Ovary (tissue), 9 donors: Measurements from ENCODE around the gene NOXA1. TPM values are rescaled to one million over a fixed set of nuclear protein-coding genes. Genes with fewer than 3 reads are reported as not detected.

Experiments used
- DNase-seq, 5 donors: peaks; one replicate each; pipeline ENCODE4 v3.0.0-alpha.2; 2019 to 2020
- H3K27ac ChIP-seq, 2 donors: fragments of 200-600 bp; one replicate each; pipeline versions ENCODE4 v1.5.1 to v1.8.0; 2019 to 2022
- H3K27me3 ChIP-seq: fragments of 200-600 bp; one replicate; pipeline ENCODE4 v1.8.0; 2022
- H3K36me3 ChIP-seq: fragments of 200-600 bp; sonication (generic); one replicate; pipeline ENCODE4 v1.5.1; 2019
- H3K4me1 ChIP-seq: one replicate; pipeline ENCODE4 v1.8.1; 2013; ENCODE audit warnings: mild to moderate bottlenecking, moderate library complexity; ENCODE audit not compliant: insufficient read depth
- H3K4me3 ChIP-seq: fragments of 200-600 bp; sonication (generic); one replicate; pipeline ENCODE4 v1.5.1; 2017
- H3K9me3 ChIP-seq, 2 donors: fragments of 200-600 bp in 1 of 2; sonication (generic) in 1 of 2; one replicate each; pipeline versions ENCODE4 v1.5.1 to v1.8.1; 2013 to 2019; ENCODE audit warnings: mild to moderate bottlenecking in 1 of 2, moderate library complexity in 1 of 2
- EP300 ChIP-seq: sonication (generic); formaldehyde crosslinking; IDR thresholded peaks from one replicate; pipeline ENCODE4 v1.6.1; 2017; ENCODE audit warnings: antibody characterized with exemption
- POLR2A ChIP-seq: fragments of 450-650 bp; IDR thresholded peaks from one replicate; pipeline ENCODE4 v1.6.1; 2017; ENCODE audit warnings: antibody characterized with exemption, mild to moderate bottlenecking, moderate library complexity
- WGBS, 3 donors: extraction: QIAGEN DNeasy Blood & Tissue Kit in 1 of 3; methylation state at CpG; one replicate each; pipeline versions ENCODE4 v1.1.5 to v1.1.7; 2013 to 2017; 5-methylcytosine and 5-hydroxymethylcytosine counted together
- intact Hi-C, 4 donors: fragments of 100-400 bp; cut with DNase I; formaldehyde crosslinking; loops; one replicate each; pipeline versions ENCODE4 v1.11.0 to v1.15.1; 2022 to 2023
- polyA plus RNA-seq, 2 donors: library from polyadenylated mRNA; stranded (reverse); fragments of 200-250 nt in 1 of 2; fragments of 350-450 nt in 1 of 2; fragmentation: Illumina TruSeq in 1 of 2; extraction: RNeasy Lipid Tissue Mini Kit (QIAGEN cat#74804) in 1 of 2; gene quantifications; one replicate each; pipeline ENCODE4 v1.2.3, GENCODE V29; 2013 to 2014
- total RNA-seq, 7 donors: library from RNA; depleted of rRNA in 2 of 7; stranded (reverse); fragments of >200 nt in 2 of 7; fragmentation: NEBNext Ultra II Directional in 3 of 7; extraction: Animal tissue kit (Norgen Biotek cat#: 25700) in 3 of 7; gene quantifications; one replicate each; pipeline versions ENCODE4 v1.1.0 to v1.2.4, GENCODE V29; 2016 to 2023
- TF ChIP-seq, protein P1 (sequence below), 3 donors: fragments of 450-650 bp in 2 of 3; fragments of 200-600 bp in 1 of 3; IDR thresholded peaks; one replicate each; pipeline versions ENCODE4 v1.5.1 to v1.8.0; 2016 to 2022; ENCODE audit warnings: antibody characterized with exemption in 3 of 3, mild to moderate bottlenecking in 1 of 3
- donor health status: DM: no; HTN: no; CAD: no; lungs with moderate emphysema.
- donor health status: DM: no; HTN: no; CAD: no.
- donor health status: Bipolar disorder and iron deficiency.
- donor health status: DM: yes; HTN: yes; CAD: no.
- donor health status: DM: no; HTN: no; CAD: no.
- donor health status: DM: yes; HTN: yes; CAD: no.

The NOXA1 gene
- total and polyA plus RNA-seq, 9 donors: 7.1 to 18.5 (median 12.1) TPM; not detected in 1

- 21 to 27% (median 23%) methylated on average over 22 to 23 of the region's 24 CpGs for WGBS, 3 donors
- intact Hi-C loops: no loop called here
- Histone ChIP-seq H3K9me3 (no peaks in the 10 kb centered on the region), H3K27ac (no peak overlapping the region), H3K27me3 (no peaks in the 10 kb centered on the region), H3K36me3 (no peaks in the 10 kb centered on the region), H3K4me3 (peak overlapping the region; percentile 28), H3K4me1 (peaks cover 13% of the 10 kb centered on the region)
- no peak for TF ChIP-seq POLR2A
- TF ChIP-seq, protein P1, sequence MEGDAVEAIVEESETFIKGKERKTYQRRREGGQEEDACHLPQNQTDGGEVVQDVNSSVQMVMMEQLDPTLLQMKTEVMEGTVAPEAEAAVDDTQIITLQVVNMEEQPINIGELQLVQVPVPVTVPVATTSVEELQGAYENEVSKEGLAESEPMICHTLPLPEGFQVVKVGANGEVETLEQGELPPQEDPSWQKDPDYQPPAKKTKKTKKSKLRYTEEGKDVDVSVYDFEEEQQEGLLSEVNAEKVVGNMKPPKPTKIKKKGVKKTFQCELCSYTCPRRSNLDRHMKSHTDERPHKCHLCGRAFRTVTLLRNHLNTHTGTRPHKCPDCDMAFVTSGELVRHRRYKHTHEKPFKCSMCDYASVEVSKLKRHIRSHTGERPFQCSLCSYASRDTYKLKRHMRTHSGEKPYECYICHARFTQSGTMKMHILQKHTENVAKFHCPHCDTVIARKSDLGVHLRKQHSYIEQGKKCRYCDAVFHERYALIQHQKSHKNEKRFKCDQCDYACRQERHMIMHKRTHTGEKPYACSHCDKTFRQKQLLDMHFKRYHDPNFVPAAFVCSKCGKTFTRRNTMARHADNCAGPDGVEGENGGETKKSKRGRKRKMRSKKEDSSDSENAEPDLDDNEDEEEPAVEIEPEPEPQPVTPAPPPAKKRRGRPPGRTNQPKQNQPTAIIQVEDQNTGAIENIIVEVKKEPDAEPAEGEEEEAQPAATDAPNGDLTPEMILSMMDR (IDR thresholded peaks at IDR 0.05): no peak
- DNase-seq: peak; percentile 49 to 81 (median 72)
Measured at GRCh38 chr9:137454145-137454596, 31.0 kb downstream of the NOXA1 start.

GRCh38 chr9:137454597-137455358 is 31.6 kb downstream of the NOXA1 start:
- Histone ChIP-seq H3K9me3 (no peaks in the 10 kb centered on the region), H3K4me1 (peaks cover 15% of the 10 kb centered on the region), H3K4me3 (peak overlapping the region; percentile 28), H3K27ac (no peak overlapping the region), H3K27me3 (no peaks in the 10 kb centered on the region), H3K36me3 (no peaks in the 10 kb centered on the region)
- WGBS, 3 donors: 48 to 52% (median 51%) methylated on average over 25 to 30 of the region's 30 CpGs
- intact Hi-C loops: no loop called here
- TF ChIP-seq POLR2A: no peak
- TF ChIP-seq, protein P1 (IDR thresholded peaks at IDR 0.05): no peak
- TF ChIP-seq EP300: no peak
- peak; percentile 51 to 77 (median 64) for DNase-seq

DNA sequence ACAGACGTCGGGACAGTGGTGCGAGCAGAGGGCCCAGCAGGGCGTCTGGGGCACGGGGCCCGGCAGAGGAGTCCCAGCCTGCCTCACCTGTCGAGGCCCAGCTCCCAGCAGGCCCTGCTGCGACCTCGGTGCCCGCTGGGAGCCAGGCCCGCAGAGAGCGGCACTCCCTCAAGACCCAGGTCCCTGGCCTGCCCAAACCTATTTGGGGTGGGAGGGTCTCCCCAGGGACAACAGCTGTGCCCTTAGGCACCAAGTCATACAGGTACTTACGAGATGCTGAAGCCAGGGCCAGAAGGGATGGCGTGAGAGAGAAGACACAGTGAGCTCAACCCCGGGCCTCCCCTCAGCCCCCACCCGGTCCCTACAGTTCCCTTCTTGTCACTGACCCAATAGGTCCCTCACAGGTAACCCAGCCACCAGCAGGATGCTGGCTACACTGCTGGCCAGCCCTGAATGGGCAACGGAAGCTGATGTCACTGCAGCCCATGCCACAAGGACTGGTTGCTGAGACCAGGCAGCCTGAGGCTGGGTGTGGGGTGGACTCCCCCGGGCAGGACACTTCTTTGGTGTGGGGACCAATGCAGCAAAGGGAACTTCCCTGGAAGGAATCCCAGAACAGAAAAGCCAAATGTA is 32.3 kb downstream of the NOXA1 start:
- Histone ChIP-seq H3K27ac (no peak overlapping the region), H3K4me1 (peaks cover 15% of the 10 kb centered on the region), H3K9me3 (no peaks in the 10 kb centered on the region), H3K4me3 (no peak overlapping the region), H3K27me3 (no peaks in the 10 kb centered on the region), H3K36me3 (no peaks in the 10 kb centered on the region)
- DNase-seq: peak in 4 of 5 donors; percentile 12 to 43 (median 30)
- TF ChIP-seq, protein P1 (IDR thresholded peaks at IDR 0.05): no peak
- TF ChIP-seq EP300 (no peak), POLR2A (no peak)
- intact Hi-C loops: no loop called here
- WGBS, 3 donors: 82 to 84% (median 83%) methylated on average over 18 of the region's 18 CpGs

GRCh38 chr9:137456061-137456863 is 33.1 kb downstream of the NOXA1 start:
- WGBS, 3 donors: 56 to 59% (median 57%) methylated on average over 12 of the region's 12 CpGs
- intact Hi-C loops: no loop called here
- peak overlapping the region in 1 of 2 donors; percentile 38 for H3K27ac ChIP-seq
- H3K4me1 ChIP-seq: peaks cover 15% of the 10 kb centered on the region
- TF ChIP-seq POLR2A (no peak), EP300 (no peak)
- TF ChIP-seq, protein P1 (IDR thresholded peaks at IDR 0.05): no peak
- no peaks in the 10 kb centered on the region for H3K27me3 ChIP-seq
- peak in 3 of 5 donors; percentile 17 to 43 (median 21) for DNase-seq
- no peaks in the 10 kb centered on the region for H3K36me3 ChIP-seq
- no peak overlapping the region for H3K4me3 ChIP-seq
- H3K9me3 ChIP-seq: no peaks in the 10 kb centered on the region
